ENCODE measurements around the gene KATNB1.
"Not testable (repeated sequence)": the region's sequence is repeated elsewhere in the genome, so short reads cannot be mapped to it uniquely, and the experiment has no call there.

Gene KATNB1

DNA sequence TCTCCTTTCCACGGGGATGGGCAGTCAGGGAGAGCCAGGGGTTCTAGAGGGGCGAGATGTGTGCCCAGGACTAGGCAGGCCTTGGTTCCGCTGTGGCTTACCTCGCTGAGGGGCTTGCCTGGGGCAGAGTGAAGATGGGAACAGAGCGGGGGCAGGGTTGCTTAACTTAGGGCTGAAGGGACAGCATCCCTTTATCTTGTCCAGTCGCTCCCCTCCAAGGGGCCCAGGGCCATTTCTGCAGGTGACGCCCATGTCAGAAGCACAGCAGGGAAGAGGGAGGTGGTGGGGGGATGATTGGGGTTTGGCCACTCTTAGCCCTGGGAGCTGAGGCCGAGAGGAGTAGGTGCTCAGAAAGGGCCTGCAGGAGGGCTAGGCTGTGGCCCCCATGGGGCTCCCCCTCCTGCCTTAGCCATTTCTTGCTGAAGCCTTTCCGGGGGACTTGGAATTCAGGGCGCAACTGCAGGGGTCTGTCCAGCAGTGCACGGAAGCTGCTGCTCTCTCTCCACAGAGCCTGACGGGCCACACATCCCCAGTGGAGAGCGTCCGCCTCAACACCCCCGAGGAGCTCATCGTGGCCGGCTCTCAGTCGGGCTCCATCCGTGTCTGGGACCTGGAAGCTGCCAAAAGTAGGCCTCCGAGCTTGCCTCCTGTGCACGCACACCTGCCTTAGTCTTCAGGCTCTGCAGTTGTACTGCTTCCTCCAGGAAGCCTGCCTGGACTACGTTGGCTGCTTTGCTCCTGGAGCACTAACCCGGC is 8.5 kb downstream of the KATNB1 start:
- H3K9ac ChIP-seq (ENCODE audit: low read depth in 1 of 2, low read length in 2 of 2): no peak overlapping the region
- no peaks in the 10 kb centered on the region for H3K9me3 ChIP-seq (ENCODE audit: control insufficient read depth in 2 of 2, low read length in 2 of 2)
- H3K4me3 ChIP-seq (ENCODE audit: low read length in 2 of 2): no peak overlapping the region
- peaks cover 4 to 8% of the 10 kb centered on the region in 2 donors for H3K36me3 ChIP-seq (ENCODE audit: control insufficient read depth in 2 of 2, insufficient read depth in 2 of 2, low read length in 2 of 2)
- H3K27me3 ChIP-seq (ENCODE audit: control insufficient read depth in 2 of 2, insufficient read depth in 2 of 2, low read length in 2 of 2): no peaks in the 10 kb centered on the region
- peaks cover 0 to 5% of the 10 kb centered on the region in 2 donors for H3K4me1 ChIP-seq (ENCODE audit: control insufficient read depth in 2 of 2, insufficient read depth in 2 of 2, low read length in 2 of 2)
- H3K27ac ChIP-seq (ENCODE audit: low read depth in 2 of 2, low read length in 2 of 2): no peak overlapping the region

DNA sequence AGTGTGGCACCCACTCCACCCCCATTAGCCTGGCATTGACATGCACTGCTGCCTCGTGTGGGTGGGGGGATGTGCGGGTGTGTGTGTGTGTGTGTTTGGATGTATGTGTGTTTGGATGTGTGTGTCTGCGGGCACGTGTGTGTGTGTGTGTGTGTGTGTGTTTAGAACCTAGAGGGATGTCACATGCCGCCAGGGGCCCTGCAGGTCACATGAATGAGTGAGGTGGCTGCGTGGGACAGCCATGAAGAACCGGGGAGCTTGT is 9.0 kb downstream of the KATNB1 start:
- H3K27ac ChIP-seq (ENCODE audit: low read depth in 2 of 2, low read length in 2 of 2): no peak overlapping the region
- peaks cover 4 to 8% of the 10 kb centered on the region in 2 donors for H3K36me3 ChIP-seq (ENCODE audit: control insufficient read depth in 2 of 2, insufficient read depth in 2 of 2, low read length in 2 of 2)

DNA sequence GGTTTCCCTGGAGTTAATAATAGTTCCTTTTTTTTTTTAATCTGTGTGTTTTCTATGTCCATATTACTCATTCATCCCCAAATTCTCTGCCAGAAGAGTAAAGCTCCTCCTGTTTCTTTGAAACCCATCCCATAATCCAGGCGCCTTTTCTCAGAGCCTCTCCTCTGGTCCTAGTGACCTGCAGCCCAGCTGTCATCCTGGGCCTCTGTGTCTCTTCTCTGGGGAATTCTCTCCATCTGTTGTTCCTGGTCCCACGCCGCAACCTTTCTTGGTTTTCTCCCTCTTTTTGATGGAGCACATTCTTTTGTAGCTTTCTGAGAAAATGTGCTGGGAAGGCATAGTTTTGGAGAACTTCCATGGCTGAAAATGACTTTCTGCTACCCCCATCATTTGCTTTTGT is 10.2 kb downstream of the KATNB1 start:
- Histone ChIP-seq H3K4me1 (ENCODE audit: control insufficient read depth in 2 of 2, insufficient read depth in 2 of 2, low read length in 2 of 2) (peaks cover 0 to 5% of the 10 kb centered on the region in 2 donors), H3K9ac (ENCODE audit: low read depth in 1 of 2, low read length in 2 of 2) (no peak overlapping the region), H3K27me3 (ENCODE audit: control insufficient read depth in 2 of 2, insufficient read depth in 2 of 2, low read length in 2 of 2) (no peaks in the 10 kb centered on the region), H3K36me3 (ENCODE audit: control insufficient read depth in 2 of 2, insufficient read depth in 2 of 2, low read length in 2 of 2) (peaks cover 4 to 10% of the 10 kb centered on the region in 2 donors), H3K9me3 (ENCODE audit: control insufficient read depth in 2 of 2, low read length in 2 of 2) (no peaks in the 10 kb centered on the region), H3K4me3 (ENCODE audit: low read length in 2 of 2) (no peak overlapping the region), H3K27ac (ENCODE audit: low read depth in 2 of 2, low read length in 2 of 2) (no peak overlapping the region)

More for the DNA sequence above, 9.0 kb downstream of the KATNB1 start:
- Histone ChIP-seq H3K9me3 (ENCODE audit: control insufficient read depth in 2 of 2, low read length in 2 of 2) (no peaks in the 10 kb centered on the region), H3K4me3 (ENCODE audit: low read length in 2 of 2) (no peak overlapping the region), H3K27me3 (ENCODE audit: control insufficient read depth in 2 of 2, insufficient read depth in 2 of 2, low read length in 2 of 2) (no peaks in the 10 kb centered on the region), H3K9ac (ENCODE audit: low read depth in 1 of 2, low read length in 2 of 2) (no peak overlapping the region), H3K4me1 (ENCODE audit: control insufficient read depth in 2 of 2, insufficient read depth in 2 of 2, low read length in 2 of 2) (peaks cover 0 to 5% of the 10 kb centered on the region in 2 donors)

DNA sequence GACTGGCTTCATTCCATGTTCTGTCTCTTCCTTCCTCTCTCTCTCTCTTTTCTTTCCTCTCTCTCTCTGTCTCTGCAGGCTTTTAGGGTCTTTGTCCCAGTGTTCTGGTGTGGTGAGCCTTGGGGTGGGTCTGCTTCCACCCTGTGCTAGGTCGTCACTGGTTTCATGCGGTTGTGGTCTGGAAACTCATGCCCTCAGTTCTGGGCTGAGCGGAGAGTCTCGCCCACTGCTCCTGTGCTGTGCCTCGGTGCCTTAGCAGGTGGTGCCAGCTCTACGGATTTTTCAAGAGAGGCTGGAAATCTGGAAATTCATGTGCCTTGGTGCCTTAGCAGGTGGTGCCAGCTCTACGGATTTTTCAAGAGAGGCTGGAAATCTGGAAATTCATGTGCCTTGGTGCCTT is 10.7 kb downstream of the KATNB1 start:
- not testable (repeated sequence) for H3K9me3 ChIP-seq (ENCODE audit: control insufficient read depth in 2 of 2, low read length in 2 of 2); H3K4me1 ChIP-seq (ENCODE audit: control insufficient read depth in 2 of 2, insufficient read depth in 2 of 2, low read length in 2 of 2); H3K27me3 ChIP-seq (ENCODE audit: control insufficient read depth in 2 of 2, insufficient read depth in 2 of 2, low read length in 2 of 2); H3K27ac ChIP-seq (ENCODE audit: low read depth in 2 of 2, low read length in 2 of 2); H3K9ac ChIP-seq (ENCODE audit: low read depth in 1 of 2, low read length in 2 of 2); H3K4me3 ChIP-seq (ENCODE audit: low read length in 2 of 2)
- peaks cover 4 to 10% of the 10 kb centered on the region in 2 donors for H3K36me3 ChIP-seq (ENCODE audit: control insufficient read depth in 2 of 2, insufficient read depth in 2 of 2, low read length in 2 of 2)

DNA sequence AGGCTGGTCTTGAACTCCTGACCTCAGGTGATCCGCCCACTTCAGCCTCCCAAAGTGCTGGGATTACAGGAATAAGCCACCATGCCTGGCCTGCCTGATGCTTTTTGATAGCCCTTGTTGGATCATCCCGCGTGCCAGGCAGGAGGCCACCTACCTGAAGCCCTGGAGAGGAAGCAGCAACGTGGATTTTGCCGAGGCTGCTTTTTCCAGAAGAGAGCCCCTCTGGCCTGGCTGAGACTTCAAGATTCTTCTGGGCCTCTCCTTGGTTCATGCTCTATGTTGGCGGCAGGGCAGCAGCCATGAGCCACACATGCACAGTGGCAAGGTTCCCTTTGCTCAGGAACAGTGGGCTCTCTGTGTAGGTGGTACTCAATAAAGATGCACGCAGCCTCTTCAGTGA is 11.5 kb downstream of the KATNB1 start:
- no peak overlapping the region for H3K27ac ChIP-seq (ENCODE audit: low read depth in 2 of 2, low read length in 2 of 2)
- H3K36me3 ChIP-seq (ENCODE audit: control insufficient read depth in 2 of 2, insufficient read depth in 2 of 2, low read length in 2 of 2): peaks cover 4 to 10% of the 10 kb centered on the region in 2 donors
- peaks cover 0 to 3% of the 10 kb centered on the region in 2 donors for H3K4me1 ChIP-seq (ENCODE audit: control insufficient read depth in 2 of 2, insufficient read depth in 2 of 2, low read length in 2 of 2)
- no peak overlapping the region for H3K4me3 ChIP-seq (ENCODE audit: low read length in 2 of 2)
- no peaks in the 10 kb centered on the region for H3K27me3 ChIP-seq (ENCODE audit: control insufficient read depth in 2 of 2, insufficient read depth in 2 of 2, low read length in 2 of 2)
- H3K9ac ChIP-seq (ENCODE audit: low read depth in 1 of 2, low read length in 2 of 2): no peak overlapping the region
- no peaks in the 10 kb centered on the region for H3K9me3 ChIP-seq (ENCODE audit: control insufficient read depth in 2 of 2, low read length in 2 of 2)

DNA sequence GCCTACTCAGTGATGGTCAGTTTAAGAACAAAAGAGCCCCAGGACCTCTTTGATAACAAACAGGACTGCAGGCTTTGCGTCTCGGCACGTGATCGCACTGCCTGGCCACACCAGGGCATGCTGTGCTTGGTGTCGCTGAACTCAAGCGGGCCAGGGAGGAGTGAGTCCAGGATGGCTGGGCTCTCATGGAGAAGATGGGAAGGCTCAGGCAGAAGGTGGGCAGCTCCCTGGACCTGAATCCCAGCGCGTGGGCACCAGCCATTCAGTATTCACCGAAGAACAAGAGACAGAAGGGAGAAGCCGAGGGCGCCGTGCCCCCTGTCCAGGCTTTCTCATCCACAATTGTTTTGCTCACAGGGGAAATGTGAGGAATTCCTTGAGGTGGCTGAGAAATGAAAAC is 11.9 kb downstream of the KATNB1 start:
- no peaks in the 10 kb centered on the region for H3K9me3 ChIP-seq (ENCODE audit: control insufficient read depth in 2 of 2, low read length in 2 of 2)
- no peak overlapping the region for H3K27ac ChIP-seq (ENCODE audit: low read depth in 2 of 2, low read length in 2 of 2)
- H3K4me1 ChIP-seq (ENCODE audit: control insufficient read depth in 2 of 2, insufficient read depth in 2 of 2, low read length in 2 of 2): no peaks in the 10 kb centered on the region
- H3K9ac ChIP-seq (ENCODE audit: low read depth in 1 of 2, low read length in 2 of 2): no peak overlapping the region
- H3K36me3 ChIP-seq (ENCODE audit: control insufficient read depth in 2 of 2, insufficient read depth in 2 of 2, low read length in 2 of 2): peaks cover 4 to 10% of the 10 kb centered on the region in 2 donors
- H3K27me3 ChIP-seq (ENCODE audit: control insufficient read depth in 2 of 2, insufficient read depth in 2 of 2, low read length in 2 of 2): no peaks in the 10 kb centered on the region
- H3K4me3 ChIP-seq (ENCODE audit: low read length in 2 of 2): no peak overlapping the region

DNA sequence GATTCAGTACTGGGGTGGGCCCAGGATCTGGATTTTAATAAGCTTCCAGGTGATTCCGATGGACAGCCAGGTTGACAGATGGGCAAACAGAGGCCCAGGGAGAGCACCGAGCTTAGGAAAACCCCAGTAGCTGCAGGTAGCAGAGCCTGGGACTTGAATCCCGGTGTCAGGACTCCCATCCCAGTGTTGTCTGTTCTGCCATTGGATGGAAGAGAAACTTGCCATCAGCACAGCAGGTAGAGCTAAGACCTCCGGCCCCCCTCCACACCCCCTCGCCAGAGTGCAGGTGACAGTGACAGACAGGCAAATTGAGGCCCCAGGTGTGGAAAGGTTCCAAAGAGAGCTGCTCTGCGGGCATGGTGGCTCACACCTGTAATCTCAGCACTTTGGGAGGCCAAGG is 12.4 kb downstream of the KATNB1 start:
- H3K27ac ChIP-seq (ENCODE audit: low read depth in 2 of 2, low read length in 2 of 2): no peak overlapping the region
- H3K36me3 ChIP-seq (ENCODE audit: control insufficient read depth in 2 of 2, insufficient read depth in 2 of 2, low read length in 2 of 2): peaks cover 4 to 10% of the 10 kb centered on the region in 2 donors
- H3K4me3 ChIP-seq (ENCODE audit: low read length in 2 of 2): no peak overlapping the region
- no peak overlapping the region for H3K9ac ChIP-seq (ENCODE audit: low read depth in 1 of 2, low read length in 2 of 2)
- no peaks in the 10 kb centered on the region for H3K27me3 ChIP-seq (ENCODE audit: control insufficient read depth in 2 of 2, insufficient read depth in 2 of 2, low read length in 2 of 2)
- H3K9me3 ChIP-seq (ENCODE audit: control insufficient read depth in 2 of 2, low read length in 2 of 2): no peaks in the 10 kb centered on the region
- no peaks in the 10 kb centered on the region for H3K4me1 ChIP-seq (ENCODE audit: control insufficient read depth in 2 of 2, insufficient read depth in 2 of 2, low read length in 2 of 2)

DNA sequence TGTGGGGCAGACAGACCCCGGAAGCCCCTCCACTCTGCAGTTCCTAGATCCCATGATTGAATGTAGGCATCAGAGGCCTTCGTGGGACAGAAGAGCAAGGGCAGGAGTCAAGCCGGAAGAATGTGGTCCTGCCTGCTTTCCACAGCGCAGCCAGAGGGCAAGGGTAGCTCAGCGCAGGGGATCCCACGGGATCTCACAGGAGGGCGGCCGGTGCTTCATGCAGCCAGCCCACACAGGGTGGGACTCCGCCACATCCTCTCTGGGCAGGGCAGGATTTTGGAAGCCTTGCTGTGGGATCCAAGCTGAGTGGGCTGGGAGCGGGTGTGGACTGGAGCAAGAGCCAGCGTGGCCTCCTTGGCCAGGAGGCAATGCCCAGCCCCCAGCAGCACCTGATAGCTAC is 13.0 kb downstream of the KATNB1 start:
- Histone ChIP-seq H3K4me1 (ENCODE audit: control insufficient read depth in 2 of 2, insufficient read depth in 2 of 2, low read length in 2 of 2) (no peaks in the 10 kb centered on the region), H3K9ac (ENCODE audit: low read depth in 1 of 2, low read length in 2 of 2) (no peak overlapping the region), H3K36me3 (ENCODE audit: control insufficient read depth in 2 of 2, insufficient read depth in 2 of 2, low read length in 2 of 2) (peaks cover 6 to 10% of the 10 kb centered on the region in 2 donors), H3K4me3 (ENCODE audit: low read length in 2 of 2) (no peak overlapping the region), H3K27me3 (ENCODE audit: control insufficient read depth in 2 of 2, insufficient read depth in 2 of 2, low read length in 2 of 2) (no peaks in the 10 kb centered on the region), H3K27ac (ENCODE audit: low read depth in 2 of 2, low read length in 2 of 2) (no peak overlapping the region), H3K9me3 (ENCODE audit: control insufficient read depth in 2 of 2, low read length in 2 of 2) (no peaks in the 10 kb centered on the region)

DNA sequence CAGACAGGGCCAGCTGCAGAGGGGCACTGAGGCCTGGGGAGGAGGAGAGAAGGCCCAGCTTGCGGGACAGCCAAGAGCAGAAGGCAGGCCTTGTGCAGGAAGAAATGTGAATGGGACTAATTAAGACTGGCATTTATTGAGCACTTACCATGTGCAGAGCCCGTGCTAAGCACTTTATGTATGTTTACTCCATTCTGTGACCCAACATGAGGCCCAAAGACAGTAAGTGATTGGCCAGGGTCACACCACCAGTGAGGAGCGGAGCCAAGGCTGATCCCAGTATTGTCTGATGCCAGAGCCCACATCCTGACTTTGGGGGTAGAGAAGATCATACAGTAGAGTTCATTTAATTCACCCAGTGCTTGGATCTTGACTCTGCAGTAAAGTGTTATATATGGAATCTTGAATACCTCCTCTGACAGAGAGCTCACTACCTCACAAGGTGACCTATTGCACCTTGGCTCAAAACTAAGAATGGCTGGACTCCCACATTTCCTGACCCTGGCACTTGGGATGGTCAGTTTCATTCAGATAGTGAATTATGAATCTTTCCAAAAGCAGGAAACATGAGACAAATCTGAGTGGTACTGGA is 13.6 kb downstream of the KATNB1 start:
- Histone ChIP-seq H3K9me3 (ENCODE audit: control insufficient read depth in 2 of 2, low read length in 2 of 2) (no peaks in the 10 kb centered on the region), H3K36me3 (ENCODE audit: control insufficient read depth in 2 of 2, insufficient read depth in 2 of 2, low read length in 2 of 2) (peaks cover 6 to 8% of the 10 kb centered on the region in 2 donors), H3K27ac (ENCODE audit: low read depth in 2 of 2, low read length in 2 of 2) (no peak overlapping the region), H3K4me1 (ENCODE audit: control insufficient read depth in 2 of 2, insufficient read depth in 2 of 2, low read length in 2 of 2) (no peaks in the 10 kb centered on the region), H3K9ac (ENCODE audit: low read depth in 1 of 2, low read length in 2 of 2) (no peak overlapping the region), H3K4me3 (ENCODE audit: low read length in 2 of 2) (no peak overlapping the region), H3K27me3 (ENCODE audit: control insufficient read depth in 2 of 2, insufficient read depth in 2 of 2, low read length in 2 of 2) (no peaks in the 10 kb centered on the region)

DNA sequence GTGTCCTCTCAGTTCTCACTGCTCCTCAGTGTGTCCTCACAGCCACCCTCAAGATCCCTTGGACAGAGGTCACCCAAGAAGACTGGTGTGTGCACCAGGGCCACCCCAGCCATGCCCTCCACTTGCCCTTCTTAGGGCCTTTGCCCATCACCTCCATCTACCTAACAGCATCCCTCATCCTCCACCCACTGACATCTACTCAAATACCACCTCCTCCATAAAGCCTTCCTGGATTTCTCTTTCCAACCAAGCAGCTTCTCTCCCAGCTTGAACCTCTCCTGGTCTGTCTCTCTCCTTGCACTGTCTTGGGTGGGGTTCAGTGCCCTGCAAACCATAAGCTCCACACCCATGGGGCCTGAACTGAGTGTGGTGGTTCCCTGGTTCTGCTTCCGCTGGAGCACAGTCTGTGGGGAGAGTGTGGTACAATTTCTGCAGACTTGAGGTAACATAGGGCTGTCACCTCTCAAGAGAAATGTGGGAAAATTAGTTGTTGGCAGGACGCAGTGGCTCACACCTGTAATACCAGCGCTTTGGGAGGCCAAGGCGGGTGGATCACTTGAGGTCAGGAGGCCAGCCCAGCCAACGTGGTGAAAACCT is 14.4 kb downstream of the KATNB1 start:
- peaks cover 3 to 5% of the 10 kb centered on the region in 2 donors for H3K36me3 ChIP-seq (ENCODE audit: control insufficient read depth in 2 of 2, insufficient read depth in 2 of 2, low read length in 2 of 2)

More for the DNA sequence above, 14.4 kb downstream of the KATNB1 start:
- no peak overlapping the region for H3K27ac ChIP-seq (ENCODE audit: low read depth in 2 of 2, low read length in 2 of 2)
- H3K27me3 ChIP-seq (ENCODE audit: control insufficient read depth in 2 of 2, insufficient read depth in 2 of 2, low read length in 2 of 2): no peaks in the 10 kb centered on the region
- no peaks in the 10 kb centered on the region for H3K9me3 ChIP-seq (ENCODE audit: control insufficient read depth in 2 of 2, low read length in 2 of 2)
- H3K4me1 ChIP-seq (ENCODE audit: control insufficient read depth in 2 of 2, insufficient read depth in 2 of 2, low read length in 2 of 2): no peaks in the 10 kb centered on the region
- no peak overlapping the region for H3K4me3 ChIP-seq (ENCODE audit: low read length in 2 of 2)
- H3K9ac ChIP-seq (ENCODE audit: low read depth in 1 of 2, low read length in 2 of 2): no peak overlapping the region

Data from mucosa of rectum (tissue), 2 donors.